EL (cell line): ENCODE data around the gene NEK2.
"Not testable (repeated sequence)": the region's sequence is repeated elsewhere in the genome, so short reads cannot be mapped to it uniquely, and the experiment has no call there.

Experiments used
- DNase-seq: peaks from one replicate; pipeline ENCODE4 v3.0.0-alpha.2; 2016

The NEK2 gene

GRCh38 chr1:211632117-211632807 is 43.2 kb downstream of the NEK2 start:
- DNase-seq: no peak

GRCh38 chr1:211631168-211631567 is 44.3 kb downstream of the NEK2 start:
- DNase-seq: no peak

GRCh38 chr1:211630236-211631081 is 45.0 kb downstream of the NEK2 start:
- no peak for DNase-seq

- DNase-seq: no peak
Observed at GRCh38 chr1:211628417-211628816, 47.0 kb downstream of the NEK2 start.

- no peak for DNase-seq
Observed at GRCh38 chr1:211627259-211627658, 48.2 kb downstream of the NEK2 start.

- not testable (repeated sequence) for DNase-seq
Observed at GRCh38 chr1:211625866-211626265, 49.6 kb downstream of the NEK2 start.

- peak; percentile 38 for DNase-seq
Observed at GRCh38 chr1:211625040-211625439, 50.4 kb downstream of the NEK2 start.

GRCh38 chr1:211623515-211623914 is 51.9 kb downstream of the NEK2 start:
- no peak for DNase-seq

GRCh38 chr1:211621447-211622198 is 53.8 kb downstream of the NEK2 start:
- no peak for DNase-seq

- DNase-seq: no peak
Observed at GRCh38 chr1:211620097-211620496, 55.3 kb downstream of the NEK2 start.

GRCh38 chr1:211619033-211619996 is 56.1 kb downstream of the NEK2 start:
- DNase-seq: no peak

GRCh38 chr1:211616965-211617297 is 58.5 kb downstream of the NEK2 start:
- DNase-seq: no peak

GRCh38 chr1:211616231-211616964 is 59.0 kb downstream of the NEK2 start:
- no peak for DNase-seq

- DNase-seq: no peak
Observed at GRCh38 chr1:211614615-211615014, 60.8 kb downstream of the NEK2 start.

GRCh38 chr1:211613951-211614350 is 61.5 kb downstream of the NEK2 start:
- no peak for DNase-seq

- DNase-seq: peak; percentile 94
Observed at GRCh38 chr1:211613108-211613947, 62.1 kb downstream of the NEK2 start.

GRCh38 chr1:211612786-211613107 is 62.7 kb downstream of the NEK2 start:
- no peak for DNase-seq
